ENCODE results near the gene MDN1.
"Not testable (repeated sequence)": the region's sequence is repeated elsewhere in the genome, so short reads cannot be mapped to it uniquely, and the experiment has no call there.

MDN1 gene

GRCh38 chr6:89817481-89817880 is 2.1 kb downstream of the MDN1 start:
- no peak for DNase-seq

DNA sequence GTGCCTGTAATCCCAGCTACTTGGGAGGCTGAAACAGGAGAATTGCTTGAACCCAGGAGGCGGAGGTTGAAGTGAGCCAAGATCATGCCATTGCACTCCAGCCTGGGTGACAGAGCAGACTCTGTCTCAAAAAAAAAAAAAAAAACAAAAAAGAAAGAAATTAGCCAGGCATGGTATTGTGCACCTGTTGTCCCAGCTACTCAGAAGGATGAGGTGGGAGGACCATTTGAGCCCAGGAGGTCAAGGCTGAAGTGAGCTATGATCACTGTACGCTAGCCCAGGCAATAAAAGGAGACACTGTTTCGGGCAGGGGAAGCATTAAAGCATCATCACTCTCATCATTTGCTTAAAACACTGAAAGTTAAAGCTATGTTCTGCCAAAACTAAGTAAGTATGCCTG is 6.2 kb downstream of the MDN1 start:
- not testable (repeated sequence) for DNase-seq

DNA sequence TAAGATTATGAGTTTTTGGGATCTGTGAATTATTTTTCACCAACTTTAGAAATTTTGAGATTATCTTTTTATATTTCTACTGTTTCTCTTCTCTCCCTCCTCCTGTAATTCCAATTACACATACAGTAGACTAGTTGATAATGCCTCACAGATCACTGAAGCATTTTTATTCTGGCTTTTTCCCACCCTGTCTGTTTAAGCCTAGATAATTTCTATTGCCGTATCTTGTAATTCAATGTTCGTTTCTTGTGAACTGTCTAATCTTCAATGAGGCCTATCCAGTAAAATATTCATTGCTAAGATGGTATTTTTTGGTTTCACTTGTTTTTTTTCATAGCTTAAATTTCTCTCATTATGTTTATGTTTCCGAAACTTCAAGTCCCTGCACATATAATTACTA is 12.0 kb downstream of the MDN1 start:
- no peak for DNase-seq

GRCh38 chr6:89805814-89806371 is 13.7 kb downstream of the MDN1 start:
- no peak for DNase-seq

DNA sequence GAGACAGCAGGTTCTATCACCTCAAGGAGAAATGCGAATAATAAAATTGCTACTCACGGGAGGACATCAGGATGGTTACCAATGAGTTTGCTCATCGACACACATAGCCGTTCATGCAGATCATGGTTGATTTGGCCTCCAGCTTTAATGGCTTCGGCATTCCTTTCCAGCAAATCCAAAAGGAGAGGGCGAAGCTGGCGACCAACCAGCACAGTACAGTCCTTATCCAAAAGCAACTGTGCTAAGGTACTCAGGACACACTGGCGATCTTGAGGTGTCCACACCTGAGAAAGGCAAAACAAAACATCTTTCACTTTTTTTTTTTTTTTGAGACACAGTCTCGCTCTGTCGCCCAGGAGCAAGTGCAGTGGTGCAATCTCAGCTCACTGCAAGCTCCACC is 16.3 kb downstream of the MDN1 start:
- DNase-seq: no peak

- no peak for DNase-seq
Observed at GRCh38 chr6:89799756-89800155, 19.8 kb downstream of the MDN1 start.

DNA sequence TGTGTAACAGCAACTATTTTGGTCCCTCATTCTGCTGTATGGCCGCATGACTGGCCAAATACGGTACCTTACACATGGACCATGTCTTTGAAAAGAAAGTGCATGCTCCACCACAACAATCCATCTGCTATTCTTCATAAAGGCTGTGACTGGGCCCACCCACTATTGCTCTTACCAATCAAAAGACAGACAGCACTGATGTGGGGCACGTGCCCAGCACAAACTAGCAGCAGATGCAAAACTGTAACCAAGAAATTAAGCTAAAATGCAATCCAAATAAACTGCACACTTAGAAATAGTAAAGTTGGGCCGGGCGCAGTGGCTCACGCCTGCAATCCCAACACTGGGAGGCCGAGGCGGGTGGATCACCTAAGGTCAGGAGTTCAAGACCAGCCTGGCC is 20.5 kb downstream of the MDN1 start:
- DNase-seq: no peak

GRCh38 chr6:89797317-89797716 is 22.3 kb downstream of the MDN1 start:
- no peak for DNase-seq

- no peak for DNase-seq
Observed at GRCh38 chr6:89794324-89794723, 25.3 kb downstream of the MDN1 start.

DNA sequence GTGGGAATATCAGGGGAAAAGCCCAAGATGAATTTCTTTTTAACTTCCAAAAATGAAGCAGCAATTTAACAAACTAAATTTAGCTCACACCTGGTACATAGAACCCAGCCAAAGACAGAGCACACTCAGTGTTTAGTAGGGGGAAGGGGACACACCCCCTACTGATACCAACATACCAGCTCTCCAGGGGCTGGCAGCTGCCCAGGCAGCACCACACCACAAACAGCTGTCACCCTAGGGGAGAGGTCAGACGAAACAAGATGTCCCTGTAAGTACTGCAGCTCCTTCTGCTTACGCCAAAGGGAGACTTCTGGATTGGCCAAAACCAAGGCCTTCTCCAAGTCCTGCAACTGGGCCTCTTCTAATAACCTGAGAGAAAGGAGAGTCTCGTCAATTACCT is 26.0 kb downstream of the MDN1 start:
- DNase-seq: no peak

GRCh38 chr6:89792881-89793280 is 26.7 kb downstream of the MDN1 start:
- no peak for DNase-seq

GRCh38 chr6:89790403-89790802 is 29.2 kb downstream of the MDN1 start:
- no peak for DNase-seq

GRCh38 chr6:89789980-89790379 is 29.6 kb downstream of the MDN1 start:
- DNase-seq: no peak

DNA sequence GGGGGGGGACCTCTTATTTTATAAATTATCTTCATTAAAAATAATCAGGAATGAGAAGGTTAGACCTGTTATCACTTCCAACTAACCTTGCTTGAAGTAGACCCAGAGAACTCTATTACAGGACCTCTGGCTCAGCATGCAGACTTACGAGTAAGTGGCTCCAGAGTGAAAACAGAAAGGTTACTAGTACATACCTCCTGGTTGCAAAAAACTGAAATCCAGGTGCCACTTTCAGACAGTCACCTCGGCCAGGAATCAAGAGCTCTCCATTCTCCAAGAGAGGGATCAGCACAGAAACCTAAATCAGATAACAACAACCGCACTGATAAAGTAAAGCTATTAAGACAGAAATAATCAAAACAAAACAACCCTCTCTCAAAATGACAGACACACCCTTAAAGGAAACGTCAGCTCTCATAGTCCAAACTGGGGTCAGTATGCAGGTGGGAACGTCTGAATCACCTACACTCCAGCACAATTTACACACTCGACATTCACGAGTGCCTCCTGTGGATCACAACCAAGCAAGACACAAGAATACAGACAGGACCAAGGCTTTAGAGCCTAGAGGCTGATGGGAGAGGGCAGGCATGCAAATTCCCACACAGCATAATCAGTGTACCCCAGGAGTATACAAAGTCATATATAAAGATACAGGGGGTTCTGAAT is 31.8 kb downstream of the MDN1 start:
- DNase-seq: no peak

DNA sequence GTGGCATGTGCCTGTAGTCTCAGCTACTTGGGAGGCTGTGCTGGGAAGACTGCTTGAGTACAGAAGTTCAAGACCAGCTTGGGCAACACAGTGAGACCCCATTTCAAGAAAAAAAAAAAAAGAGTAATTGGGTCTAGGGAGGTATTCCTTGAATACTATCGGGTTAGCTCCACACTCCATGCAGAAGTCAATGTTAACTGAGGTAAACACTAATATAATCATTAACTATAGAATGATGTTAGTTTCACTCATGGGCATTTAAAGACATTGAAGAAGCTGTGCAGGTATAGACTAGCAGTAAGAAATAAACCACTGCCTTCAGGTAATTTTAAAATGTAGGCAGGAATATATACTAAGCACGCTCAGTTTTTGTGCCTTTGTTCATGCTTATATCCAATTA is 32.6 kb downstream of the MDN1 start:
- no peak for DNase-seq

GRCh38 chr6:89784838-89785237 is 34.8 kb downstream of the MDN1 start:
- no peak for DNase-seq

DNA sequence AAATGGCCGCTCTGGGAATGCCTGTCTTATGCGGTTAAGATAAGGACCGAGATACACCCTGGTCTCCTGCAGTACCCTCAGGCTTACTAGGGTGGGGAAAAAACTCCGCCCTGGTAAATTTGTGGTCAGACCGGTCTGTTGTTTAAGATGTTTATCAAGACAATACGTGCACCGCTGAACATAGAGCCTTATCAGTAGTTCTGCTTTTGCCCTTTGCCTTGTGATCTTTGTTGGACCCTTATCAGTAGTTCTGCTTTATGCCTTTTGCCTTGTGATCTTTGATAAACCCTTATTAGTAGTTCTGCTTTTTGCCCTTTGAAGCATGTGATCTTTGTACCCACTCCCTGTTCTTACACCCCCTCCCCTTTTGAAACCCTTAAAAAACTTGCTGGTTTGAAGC is 36.3 kb downstream of the MDN1 start:
- not testable (repeated sequence) for DNase-seq

GRCh38 chr6:89782222-89782621 is 37.4 kb downstream of the MDN1 start:
- DNase-seq: no peak

- DNase-seq: no peak
Observed at GRCh38 chr6:89781070-89782034, 38.2 kb downstream of the MDN1 start.

GRCh38 chr6:89777455-89777854 is 42.1 kb downstream of the MDN1 start:
- no peak for DNase-seq

GRCh38 chr6:89776583-89777233 is 42.9 kb downstream of the MDN1 start:
- no peak for DNase-seq

- DNase-seq: no peak
Observed at GRCh38 chr6:89775150-89775549, 44.4 kb downstream of the MDN1 start.

DNA sequence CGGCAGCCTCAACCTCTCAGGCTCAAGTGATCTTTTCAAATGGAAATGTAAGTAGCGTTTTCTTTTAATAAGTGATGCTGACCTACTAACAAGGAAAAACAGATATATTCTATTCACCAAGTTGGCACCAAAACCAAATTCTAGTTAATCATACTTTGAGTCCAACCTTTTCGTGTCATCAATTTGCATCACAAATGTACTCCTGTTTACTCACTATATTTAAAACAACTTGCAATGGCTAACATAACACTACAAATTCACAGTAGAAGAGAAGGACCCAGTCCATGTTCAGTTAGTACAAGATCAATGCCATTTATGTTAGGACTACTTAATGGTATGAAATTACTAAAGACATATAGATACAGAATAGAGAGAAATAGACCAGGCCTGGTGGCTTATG is 50.0 kb downstream of the MDN1 start:
- DNase-seq: no peak

GRCh38 chr6:89768324-89768723 is 51.3 kb downstream of the MDN1 start:
- no peak for DNase-seq

Measured in activated naive CD4-positive, alpha-beta T cell treated with anti-CD3 and anti-CD28 coated beads, Interleukin-2, amount 50 U/mL, for 16 hours (primary cell).